ENCODE data around the gene GAS7. TPM values are rescaled to one million over a fixed set of nuclear protein-coding genes. Genes with fewer than 3 reads are reported as not detected.
A peak's percentile ranks its signal among the peaks of the same experiment; 100 is the strongest.

Gene GAS7
- total and polyA plus RNA-seq, 9 donors: 7.1 to 48.0 (median 24.2) TPM

DNA sequence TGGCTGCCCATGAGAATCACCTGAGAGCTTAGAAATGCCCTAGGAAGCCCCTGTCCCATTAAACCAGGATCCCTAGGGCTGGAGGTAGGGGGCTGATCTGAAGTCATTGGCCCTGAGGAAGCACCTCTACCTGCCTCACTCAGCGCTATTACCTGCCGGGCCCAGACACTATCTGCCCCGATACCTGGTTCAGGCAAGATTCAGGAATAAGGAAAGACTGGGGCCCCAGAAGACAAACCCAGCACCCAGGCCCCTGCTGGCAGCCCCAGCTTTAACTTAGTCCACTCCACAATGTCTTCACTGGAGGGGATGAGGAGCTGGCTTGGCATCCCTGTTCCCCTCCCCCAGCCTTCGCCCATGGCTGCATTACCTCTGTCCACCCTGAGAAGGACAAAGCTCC, 126.3 kb downstream of the GAS7 start:
- no peak overlapping the region for H3K27ac ChIP-seq
- no peaks in the 10 kb centered on the region for H3K36me3 ChIP-seq
- no peak for TF ChIP-seq POLR2A (IDR thresholded peaks at IDR 0.05)
- TF ChIP-seq, protein P1, sequence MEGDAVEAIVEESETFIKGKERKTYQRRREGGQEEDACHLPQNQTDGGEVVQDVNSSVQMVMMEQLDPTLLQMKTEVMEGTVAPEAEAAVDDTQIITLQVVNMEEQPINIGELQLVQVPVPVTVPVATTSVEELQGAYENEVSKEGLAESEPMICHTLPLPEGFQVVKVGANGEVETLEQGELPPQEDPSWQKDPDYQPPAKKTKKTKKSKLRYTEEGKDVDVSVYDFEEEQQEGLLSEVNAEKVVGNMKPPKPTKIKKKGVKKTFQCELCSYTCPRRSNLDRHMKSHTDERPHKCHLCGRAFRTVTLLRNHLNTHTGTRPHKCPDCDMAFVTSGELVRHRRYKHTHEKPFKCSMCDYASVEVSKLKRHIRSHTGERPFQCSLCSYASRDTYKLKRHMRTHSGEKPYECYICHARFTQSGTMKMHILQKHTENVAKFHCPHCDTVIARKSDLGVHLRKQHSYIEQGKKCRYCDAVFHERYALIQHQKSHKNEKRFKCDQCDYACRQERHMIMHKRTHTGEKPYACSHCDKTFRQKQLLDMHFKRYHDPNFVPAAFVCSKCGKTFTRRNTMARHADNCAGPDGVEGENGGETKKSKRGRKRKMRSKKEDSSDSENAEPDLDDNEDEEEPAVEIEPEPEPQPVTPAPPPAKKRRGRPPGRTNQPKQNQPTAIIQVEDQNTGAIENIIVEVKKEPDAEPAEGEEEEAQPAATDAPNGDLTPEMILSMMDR (IDR thresholded peaks at IDR 0.05): no peak
- TF ChIP-seq EP300 (IDR thresholded peaks at IDR 0.05): no peak
- peak in 1 of 5 donors; percentile 8 for DNase-seq
- H3K4me1 ChIP-seq (ENCODE audit: insufficient read depth): peaks cover 3% of the 10 kb centered on the region
- H3K27me3 ChIP-seq: no peaks in the 10 kb centered on the region
- no peak overlapping the region for H3K4me3 ChIP-seq
- intact Hi-C loops (cut with DNase I): no loop called here
- H3K9me3 ChIP-seq: no peaks in the 10 kb centered on the region
- 94 to 96% (median 95%) methylated on average over 4 of the region's 4 CpGs for WGBS, 3 donors

DNA sequence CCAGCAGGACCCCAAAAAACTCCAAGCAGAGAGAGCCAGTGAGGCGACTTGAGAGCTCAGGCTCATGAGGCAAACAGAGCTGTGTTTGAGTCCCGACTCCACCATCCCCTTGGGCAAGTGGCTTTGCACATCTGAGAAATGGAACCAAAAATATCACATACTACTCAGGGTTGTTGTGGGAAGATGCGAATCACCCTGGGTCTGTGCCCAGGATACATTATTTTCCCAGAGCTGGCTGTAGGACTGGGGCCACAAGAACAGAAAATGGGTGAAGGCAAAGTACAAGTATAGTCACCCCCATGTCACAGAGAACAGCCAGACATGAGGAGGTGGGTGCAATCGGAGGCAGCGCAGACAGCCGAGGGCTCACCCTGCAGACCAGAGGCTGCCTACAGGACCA, 127.3 kb downstream of the GAS7 start:
- no peak overlapping the region for H3K27ac ChIP-seq
- no peaks in the 10 kb centered on the region for H3K36me3 ChIP-seq
- no peaks in the 10 kb centered on the region for H3K9me3 ChIP-seq
- H3K4me1 ChIP-seq (ENCODE audit: insufficient read depth): peaks cover 3% of the 10 kb centered on the region
- H3K4me3 ChIP-seq: no peak overlapping the region
- no peaks in the 10 kb centered on the region for H3K27me3 ChIP-seq
- 85 to 90% (median 90%) methylated on average over 6 of the region's 6 CpGs for WGBS, 3 donors
- intact Hi-C loops (cut with DNase I): no loop called here
- DNase-seq: peak in 1 of 5 donors; percentile 5
- TF ChIP-seq, protein P1 (IDR thresholded peaks at IDR 0.05): no peak
- TF ChIP-seq POLR2A (IDR thresholded peaks at IDR 0.05) (no peak), EP300 (IDR thresholded peaks at IDR 0.05) (no peak)

DNA sequence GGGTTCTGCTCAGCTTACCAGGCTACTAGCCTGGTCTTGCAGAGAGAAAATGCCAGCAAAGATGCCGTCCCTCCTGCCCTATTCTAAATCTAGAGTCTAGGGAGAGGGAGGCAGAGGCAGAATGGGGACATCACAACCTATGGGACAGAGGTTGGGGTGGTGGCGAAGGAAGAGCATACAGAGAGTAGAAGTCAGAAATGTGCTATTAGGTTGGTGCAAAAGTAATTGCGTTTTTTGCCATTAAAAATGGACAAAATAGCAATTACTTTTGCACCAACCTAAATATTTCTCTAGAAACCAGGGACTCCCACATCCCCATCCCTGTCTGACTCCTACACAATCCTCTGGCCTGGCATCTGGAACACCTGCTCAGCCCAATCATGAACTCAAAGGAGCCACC, 127.7 kb downstream of the GAS7 start:
- DNase-seq: peak in 1 of 5 donors; percentile 8
- no peak overlapping the region for H3K4me3 ChIP-seq
- no peak for TF ChIP-seq EP300 (IDR thresholded peaks at IDR 0.05)
- TF ChIP-seq POLR2A (IDR thresholded peaks at IDR 0.05): no peak
- TF ChIP-seq, protein P1 (IDR thresholded peaks at IDR 0.05): no peak
- peaks cover 3% of the 10 kb centered on the region for H3K4me1 ChIP-seq (ENCODE audit: insufficient read depth)
- WGBS, 3 donors: 88 to 95% (median 88%) methylated on average over 3 of the region's 3 CpGs
- intact Hi-C loops (cut with DNase I): no loop called here
- H3K36me3 ChIP-seq: no peaks in the 10 kb centered on the region
- no peaks in the 10 kb centered on the region for H3K27me3 ChIP-seq
- no peak overlapping the region for H3K27ac ChIP-seq
- H3K9me3 ChIP-seq: no peaks in the 10 kb centered on the region

DNA sequence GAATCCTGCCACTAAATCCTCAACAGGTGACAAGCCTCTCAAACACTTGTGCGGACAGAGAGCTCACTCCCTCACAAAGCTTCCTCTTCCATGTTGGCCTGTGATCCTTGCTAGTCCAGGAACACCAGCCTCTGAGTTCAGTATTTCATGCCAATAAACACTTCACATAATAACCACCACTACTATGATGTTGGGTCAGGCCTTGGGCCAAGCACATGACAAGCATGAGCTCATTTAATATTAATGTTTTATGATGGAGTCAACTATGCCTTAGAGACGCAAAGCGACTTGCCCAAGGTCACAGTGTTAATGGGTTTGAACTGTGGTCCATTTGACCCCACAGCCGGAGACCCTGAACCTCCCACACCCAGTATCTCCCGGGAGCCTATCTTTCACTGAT, 129.1 kb downstream of the GAS7 start:
- intact Hi-C loops (cut with DNase I): no loop called here
- DNase-seq: peak; percentile 38 to 71 (median 50)
- no peak for TF ChIP-seq EP300 (IDR thresholded peaks at IDR 0.05)
- TF ChIP-seq, protein P1 (IDR thresholded peaks at IDR 0.05): no peak
- no peak for TF ChIP-seq POLR2A (IDR thresholded peaks at IDR 0.05)
- Histone ChIP-seq H3K36me3 (no peaks in the 10 kb centered on the region), H3K4me1 (ENCODE audit: insufficient read depth) (peaks cover 3% of the 10 kb centered on the region), H3K9me3 (no peaks in the 10 kb centered on the region), H3K27me3 (no peaks in the 10 kb centered on the region), H3K4me3 (no peak overlapping the region), H3K27ac (peak overlapping the region in 1 of 2 donors; percentile 7)
- whole genome bisulfite sequencing, 3 donors: 13 to 20% (median 16%) methylated on average over 5 of the region's 5 CpGs
